SU-DHL-6 (cell line): Measurements from ENCODE around the gene C2CD4A.

ENCODE experiments used
- H2AFZ ChIP-seq: fragments of 200-600 bp; sonication (generic); 2 replicates; pipeline ENCODE4 v1.6.1; 2014; ENCODE audit warnings: low read depth, mild to moderate bottlenecking, moderate library complexity, mixed read lengths, antibody characterized with exemption, low read length; ENCODE audit not compliant: severe bottlenecking
- H3F3A ChIP-seq: fragments of 200-600 bp; shearing (Covaris generic); 2 replicates; pipeline ENCODE4 v1.6.0; 2016; ENCODE audit warnings: antibody characterized with exemption, mild to moderate bottlenecking; ENCODE audit not compliant: insufficient read depth
- H3K27ac ChIP-seq: fragments of 200-600 bp; sonication (generic); 2 replicates; pipeline ENCODE4 v1.5.1; 2016; ENCODE audit warnings: low read depth, mild to moderate bottlenecking, low read length, moderate library complexity, mixed read lengths
- H3K27me3 ChIP-seq: fragments of 200-600 bp; sonication (generic), shearing (Covaris generic); 2 replicates; pipeline ENCODE4 v1.6.0; 2014; ENCODE audit warnings: mild to moderate bottlenecking, low read length
- H3K36me3 ChIP-seq: fragments of 200-600 bp; sonication (generic); 2 replicates; pipeline ENCODE4 v1.6.1; 2014; ENCODE audit warnings: mild to moderate bottlenecking, low read length, mixed read lengths
- H3K4me2 ChIP-seq: fragments of 300-600, 200-600 bp; shearing (Covaris generic), sonication (generic); 2 replicates; pipeline ENCODE4 v1.6.0; 2014; ENCODE audit warnings: low read length, low read depth, mild to moderate bottlenecking; ENCODE audit not compliant: poor library complexity, severe bottlenecking
- H3K4me3 ChIP-seq: fragments of 200-600 bp; sonication (generic); 2 replicates; pipeline ENCODE4 v1.5.1; 2014; ENCODE audit warnings: antibody characterized with exemption, low read length, mild to moderate bottlenecking, mixed read lengths; ENCODE audit not compliant: insufficient read depth, poor library complexity, severe bottlenecking
- H3K79me2 ChIP-seq: fragments of 200-600 bp; sonication (generic); 2 replicates; pipeline ENCODE4 v1.6.1; 2014; ENCODE audit warnings: mild to moderate bottlenecking, low read length, moderate library complexity; ENCODE audit not compliant: insufficient read depth
- H3K9ac ChIP-seq: fragments of 200-600 bp; sonication (generic); 2 replicates; pipeline ENCODE4 v1.7.0; 2014; ENCODE audit warnings: mild to moderate bottlenecking, low read length
- H3K9me2 ChIP-seq: fragments of 200-600 bp; sonication (generic); replicated peaks from 2 replicates; pipeline ENCODE4 v1.6.1; 2014; ENCODE audit warnings: low read length; ENCODE audit not compliant: insufficient read depth
- H3K9me3 ChIP-seq: fragments of 200-600 bp; sonication (generic); 2 replicates; pipeline ENCODE4 v1.6.1; 2014; ENCODE audit warnings: low read length, mixed read lengths; ENCODE audit not compliant: insufficient read depth
- H4K20me1 ChIP-seq: fragments of 200-600 bp; sonication (generic); 2 replicates; pipeline ENCODE4 v1.6.1; 2014; ENCODE audit warnings: low read depth, mild to moderate bottlenecking, antibody characterized with exemption, low read length, moderate library complexity, mixed read lengths
- EZH2phosphoT487 ChIP-seq: fragments of 200-600 bp; sonication (generic), shearing (Covaris generic); conservative IDR thresholded peaks from 2 replicates; pipeline ENCODE4 v1.6.1; 2018; ENCODE audit warnings: mild to moderate bottlenecking, antibody characterized with exemption, low read length, moderate library complexity, mixed read lengths
- TF ChIP-seq, protein P1 (sequence below): fragments of 200-600 bp; sonication (generic); IDR thresholded peaks from one replicate; pipeline ENCODE4 v1.5.1; 2017; ENCODE audit warnings: antibody characterized with exemption, mild to moderate bottlenecking, low read length, moderate library complexity; ENCODE audit not compliant: insufficient read depth, poor library complexity, severe bottlenecking

The C2CD4A gene

DNA sequence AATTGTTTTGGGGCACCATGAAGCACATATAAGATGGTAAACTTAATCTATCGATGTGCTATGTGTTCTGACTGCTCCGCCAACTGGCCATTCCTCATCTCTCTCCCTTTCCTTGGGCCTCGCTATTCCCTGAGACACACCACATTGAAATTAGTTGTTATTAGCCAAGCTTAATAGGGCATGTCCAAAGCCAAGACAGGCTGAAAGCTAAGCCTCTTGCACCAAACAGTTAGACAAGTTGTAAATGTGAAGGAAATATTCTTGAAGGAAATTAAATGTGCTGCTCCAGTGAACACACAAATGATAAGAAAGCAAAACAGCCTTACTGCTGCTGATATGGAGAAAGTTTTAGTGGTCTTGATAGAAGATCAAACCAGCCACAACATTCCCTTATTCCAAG is 39.3 kb downstream of the C2CD4A start:
- Histone ChIP-seq H3K36me3 (no peaks in the 10 kb centered on the region), H3K4me2 (no peak overlapping the region), H3K9ac (no peak overlapping the region), H4K20me1 (no peaks in the 10 kb centered on the region), H3K9me3 (no peaks in the 10 kb centered on the region), H2AFZ (no peak overlapping the region), H3K4me3 (no peak overlapping the region), H3K79me2 (no peaks in the 10 kb centered on the region), H3K9me2 (no peaks in the 10 kb centered on the region), H3F3A (no peaks in the 10 kb centered on the region), H3K27me3 (no peaks in the 10 kb centered on the region), H3K27ac (no peak overlapping the region)
- TF ChIP-seq, protein P1, sequence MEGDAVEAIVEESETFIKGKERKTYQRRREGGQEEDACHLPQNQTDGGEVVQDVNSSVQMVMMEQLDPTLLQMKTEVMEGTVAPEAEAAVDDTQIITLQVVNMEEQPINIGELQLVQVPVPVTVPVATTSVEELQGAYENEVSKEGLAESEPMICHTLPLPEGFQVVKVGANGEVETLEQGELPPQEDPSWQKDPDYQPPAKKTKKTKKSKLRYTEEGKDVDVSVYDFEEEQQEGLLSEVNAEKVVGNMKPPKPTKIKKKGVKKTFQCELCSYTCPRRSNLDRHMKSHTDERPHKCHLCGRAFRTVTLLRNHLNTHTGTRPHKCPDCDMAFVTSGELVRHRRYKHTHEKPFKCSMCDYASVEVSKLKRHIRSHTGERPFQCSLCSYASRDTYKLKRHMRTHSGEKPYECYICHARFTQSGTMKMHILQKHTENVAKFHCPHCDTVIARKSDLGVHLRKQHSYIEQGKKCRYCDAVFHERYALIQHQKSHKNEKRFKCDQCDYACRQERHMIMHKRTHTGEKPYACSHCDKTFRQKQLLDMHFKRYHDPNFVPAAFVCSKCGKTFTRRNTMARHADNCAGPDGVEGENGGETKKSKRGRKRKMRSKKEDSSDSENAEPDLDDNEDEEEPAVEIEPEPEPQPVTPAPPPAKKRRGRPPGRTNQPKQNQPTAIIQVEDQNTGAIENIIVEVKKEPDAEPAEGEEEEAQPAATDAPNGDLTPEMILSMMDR = no peak

DNA sequence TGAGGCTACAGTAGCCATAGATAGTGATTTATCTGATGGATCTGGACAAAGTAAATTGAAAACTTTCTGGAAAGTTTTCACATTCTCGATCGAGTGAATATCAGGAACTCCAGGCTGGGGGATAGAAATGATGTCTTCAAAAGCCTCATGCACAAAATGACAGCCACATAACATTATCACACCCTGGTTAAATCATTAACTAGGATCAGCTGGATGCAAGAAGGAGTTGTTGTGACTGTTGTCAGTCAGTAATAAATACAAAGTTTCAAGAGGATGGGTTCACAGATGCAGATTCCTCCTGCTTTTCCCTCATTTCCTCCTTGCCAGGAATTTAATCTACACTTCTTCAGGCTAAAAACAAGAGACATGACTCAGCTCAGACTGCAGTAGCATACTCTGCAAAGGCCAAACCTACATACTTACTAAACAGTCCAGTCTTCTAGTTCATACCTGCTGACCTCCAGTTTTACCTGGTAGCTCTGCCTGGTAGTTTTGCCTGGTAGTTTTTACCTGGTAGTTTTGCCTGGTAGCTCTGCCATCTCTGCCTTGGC is 40.9 kb downstream of the C2CD4A start:
- Histone ChIP-seq H3K27me3 (no peaks in the 10 kb centered on the region), H3K4me2 (no peak overlapping the region), H3K79me2 (no peaks in the 10 kb centered on the region), H4K20me1 (no peaks in the 10 kb centered on the region), H3K27ac (no peak overlapping the region), H3K9me3 (no peaks in the 10 kb centered on the region), H3F3A (no peaks in the 10 kb centered on the region), H2AFZ (no peak overlapping the region), H3K9me2 (no peaks in the 10 kb centered on the region), H3K4me3 (no peak overlapping the region), H3K9ac (no peak overlapping the region), H3K36me3 (no peaks in the 10 kb centered on the region)
- TF ChIP-seq, protein P1 = no peak
- TF ChIP-seq EZH2phosphoT487 = no peak

GRCh38 chr15:62108411-62108810 is 41.6 kb downstream of the C2CD4A start:
- Histone ChIP-seq H3K79me2 (no peaks in the 10 kb centered on the region), H3K27me3 (no peaks in the 10 kb centered on the region), H3K9me3 (no peaks in the 10 kb centered on the region), H3K4me3 (no peak overlapping the region), H3K9ac (no peak overlapping the region), H3K4me2 (no peak overlapping the region), H2AFZ (no peak overlapping the region), H3K9me2 (no peaks in the 10 kb centered on the region), H4K20me1 (no peaks in the 10 kb centered on the region), H3K27ac (no peak overlapping the region), H3K36me3 (no peaks in the 10 kb centered on the region), H3F3A (no peaks in the 10 kb centered on the region)
- no peak for TF ChIP-seq EZH2phosphoT487
- TF ChIP-seq, protein P1 = no peak

DNA sequence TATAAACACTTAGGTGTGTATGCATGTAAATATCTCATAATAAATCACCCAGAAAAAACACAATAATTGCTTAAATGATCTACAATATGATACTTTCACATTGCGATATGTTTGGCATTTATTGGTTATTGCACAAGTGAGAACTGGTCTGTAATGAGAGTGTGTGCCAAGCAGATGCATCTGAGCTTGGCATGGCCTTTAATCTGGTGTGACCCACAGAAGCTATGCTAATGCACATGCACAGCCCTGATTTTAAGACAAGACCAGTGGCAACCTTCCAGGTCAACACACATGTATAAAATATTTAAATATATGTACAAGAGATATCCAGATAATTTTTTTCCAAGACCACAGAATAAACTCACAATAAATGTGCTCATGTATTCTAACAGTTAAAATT is 42.7 kb downstream of the C2CD4A start:
- no peak overlapping the region for H2AFZ ChIP-seq
- TF ChIP-seq, protein P1 = no peak
- no peak for TF ChIP-seq EZH2phosphoT487
- no peaks in the 10 kb centered on the region for H3K79me2 ChIP-seq
- H4K20me1 ChIP-seq = no peaks in the 10 kb centered on the region
- no peak overlapping the region for H3K9ac ChIP-seq
- no peaks in the 10 kb centered on the region for H3K36me3 ChIP-seq
- H3K9me3 ChIP-seq = no peaks in the 10 kb centered on the region
- no peak overlapping the region for H3K4me2 ChIP-seq
- no peaks in the 10 kb centered on the region for H3K9me2 ChIP-seq
- H3K27ac ChIP-seq = no peak overlapping the region
- no peaks in the 10 kb centered on the region for H3F3A ChIP-seq
- no peaks in the 10 kb centered on the region for H3K27me3 ChIP-seq
- no peak overlapping the region for H3K4me3 ChIP-seq
